ENCODE data around the gene ADARB1.

ADARB1 gene

GRCh38 chr21:45099571-45099970 lies 25.2 kb downstream of the ADARB1 start:
- no peaks in the 10 kb centered on the region for H3K27me3 Mint-ChIP-seq
- H3K27ac Mint-ChIP-seq, result no peak overlapping the region
- no peak for DNase-seq
- no peak overlapping the region for H3K4me3 Mint-ChIP-seq
- H3K4me1 Mint-ChIP-seq (ENCODE audit: low read depth), result peaks cover 62% of the 10 kb centered on the region
- H3K9me3 Mint-ChIP-seq, result no peaks in the 10 kb centered on the region
- H3K36me3 Mint-ChIP-seq (ENCODE audit: low read depth), result peaks cover 5% of the 10 kb centered on the region

GRCh38 chr21:45100866-45101265 lies 26.5 kb downstream of the ADARB1 start:
- H3K27ac Mint-ChIP-seq, result no peak overlapping the region
- peaks cover 64% of the 10 kb centered on the region for H3K4me1 Mint-ChIP-seq (ENCODE audit: low read depth)
- H3K9me3 Mint-ChIP-seq, result no peaks in the 10 kb centered on the region
- no peaks in the 10 kb centered on the region for H3K27me3 Mint-ChIP-seq
- H3K36me3 Mint-ChIP-seq (ENCODE audit: low read depth), result peaks cover 4% of the 10 kb centered on the region
- no peak for DNase-seq
- H3K4me3 Mint-ChIP-seq, result no peak overlapping the region

- no peaks in the 10 kb centered on the region for H3K9me3 Mint-ChIP-seq
- no peaks in the 10 kb centered on the region for H3K27me3 Mint-ChIP-seq
- no peak overlapping the region for H3K4me3 Mint-ChIP-seq
- peaks cover 4% of the 10 kb centered on the region for H3K36me3 Mint-ChIP-seq (ENCODE audit: low read depth)
- H3K27ac Mint-ChIP-seq, result no peak overlapping the region
- no peak for DNase-seq
- peaks cover 69% of the 10 kb centered on the region for H3K4me1 Mint-ChIP-seq (ENCODE audit: low read depth)
These were observed 28.1 kb downstream of the ADARB1 start for GRCh38 chr21:45102391-45102932.

- peak overlapping the region; percentile 45 for H3K4me3 Mint-ChIP-seq
- H3K4me1 Mint-ChIP-seq (ENCODE audit: low read depth), result peaks cover 67% of the 10 kb centered on the region
- H3K9me3 Mint-ChIP-seq, result peaks cover 2% of the 10 kb centered on the region
- no peak for DNase-seq
- peaks cover 2% of the 10 kb centered on the region for H3K36me3 Mint-ChIP-seq (ENCODE audit: low read depth)
- H3K27ac Mint-ChIP-seq, result peak overlapping the region; percentile 65
- H3K27me3 Mint-ChIP-seq, result no peaks in the 10 kb centered on the region
These were observed 29.7 kb downstream of the ADARB1 start for GRCh38 chr21:45103971-45104520.

- Mint-ChIP-seq H3K36me3 (ENCODE audit: low read depth) (peaks cover 2% of the 10 kb centered on the region), H3K4me1 (ENCODE audit: low read depth) (peaks cover 71% of the 10 kb centered on the region), H3K27ac (peak overlapping the region; percentile 65), H3K4me3 (peak overlapping the region; percentile 45), H3K27me3 (no peaks in the 10 kb centered on the region), H3K9me3 (peaks cover 2% of the 10 kb centered on the region)
- DNase-seq, result no peak
These were observed 30.2 kb downstream of the ADARB1 start for GRCh38 chr21:45104560-45104959.

GRCh38 chr21:45105906-45106485 lies 31.6 kb downstream of the ADARB1 start:
- Mint-ChIP-seq H3K27me3 (no peaks in the 10 kb centered on the region), H3K27ac (peak overlapping the region; percentile 2), H3K4me3 (no peak overlapping the region), H3K36me3 (ENCODE audit: low read depth) (peaks cover 2% of the 10 kb centered on the region), H3K4me1 (ENCODE audit: low read depth) (peaks cover 85% of the 10 kb centered on the region), H3K9me3 (peaks cover 2% of the 10 kb centered on the region)
- DNase-seq, result no peak

- no peak for DNase-seq
- peaks cover 90% of the 10 kb centered on the region for H3K4me1 Mint-ChIP-seq (ENCODE audit: low read depth)
- H3K27ac Mint-ChIP-seq, result no peak overlapping the region
- H3K36me3 Mint-ChIP-seq (ENCODE audit: low read depth), result peaks cover 2% of the 10 kb centered on the region
- no peak overlapping the region for H3K4me3 Mint-ChIP-seq
- peaks cover 2% of the 10 kb centered on the region for H3K9me3 Mint-ChIP-seq
- no peaks in the 10 kb centered on the region for H3K27me3 Mint-ChIP-seq
These were observed 33.8 kb downstream of the ADARB1 start for GRCh38 chr21:45108034-45108790.

- H3K4me3 Mint-ChIP-seq, result peak overlapping the region; percentile 65
- H3K36me3 Mint-ChIP-seq (ENCODE audit: low read depth), result peaks cover 2% of the 10 kb centered on the region
- H3K9me3 Mint-ChIP-seq, result peaks cover 2% of the 10 kb centered on the region
- H3K27ac Mint-ChIP-seq, result peak overlapping the region; percentile 48
- no peak for DNase-seq
- peaks cover 84% of the 10 kb centered on the region for H3K4me1 Mint-ChIP-seq (ENCODE audit: low read depth)
- H3K27me3 Mint-ChIP-seq, result no peaks in the 10 kb centered on the region
These were observed 34.7 kb downstream of the ADARB1 start for GRCh38 chr21:45108808-45109781.

GRCh38 chr21:45109831-45110492 lies 35.6 kb downstream of the ADARB1 start:
- Mint-ChIP-seq H3K4me3 (peak overlapping the region; percentile 65), H3K4me1 (ENCODE audit: low read depth) (peaks cover 80% of the 10 kb centered on the region)

GRCh38 chr21:45110873-45111624 lies 36.7 kb downstream of the ADARB1 start:
- Mint-ChIP-seq H3K4me3 (peak overlapping the region; percentile 11), H3K27ac (peak overlapping the region; percentile 44), H3K4me1 (ENCODE audit: low read depth) (peaks cover 79% of the 10 kb centered on the region), H3K27me3 (no peaks in the 10 kb centered on the region), H3K36me3 (ENCODE audit: low read depth) (peaks cover 5% of the 10 kb centered on the region), H3K9me3 (peaks cover 2% of the 10 kb centered on the region)
- DNase-seq, result no peak

More at GRCh38 chr21:45109831-45110492, 35.6 kb downstream of the ADARB1 start:
- peaks cover 2% of the 10 kb centered on the region for H3K9me3 Mint-ChIP-seq
- H3K27ac Mint-ChIP-seq, result peak overlapping the region; percentile 48
- no peaks in the 10 kb centered on the region for H3K27me3 Mint-ChIP-seq
- DNase-seq, result no peak
- peaks cover 5% of the 10 kb centered on the region for H3K36me3 Mint-ChIP-seq (ENCODE audit: low read depth)

GRCh38 chr21:45111703-45112102 lies 37.3 kb downstream of the ADARB1 start:
- Mint-ChIP-seq H3K4me1 (ENCODE audit: low read depth) (peaks cover 78% of the 10 kb centered on the region), H3K27me3 (no peaks in the 10 kb centered on the region), H3K27ac (peak overlapping the region; percentile 19), H3K36me3 (ENCODE audit: low read depth) (peaks cover 10% of the 10 kb centered on the region), H3K9me3 (peaks cover 2% of the 10 kb centered on the region), H3K4me3 (no peak overlapping the region)
- DNase-seq, result no peak

- Mint-ChIP-seq H3K9me3 (peaks cover 2% of the 10 kb centered on the region), H3K36me3 (ENCODE audit: low read depth) (peaks cover 14% of the 10 kb centered on the region), H3K4me1 (ENCODE audit: low read depth) (peaks cover 80% of the 10 kb centered on the region), H3K4me3 (no peak overlapping the region), H3K27me3 (no peaks in the 10 kb centered on the region), H3K27ac (peak overlapping the region; percentile 1)
- no peak for DNase-seq
These were observed 38.0 kb downstream of the ADARB1 start for GRCh38 chr21:45112371-45112770.

- no peaks in the 10 kb centered on the region for H3K9me3 Mint-ChIP-seq
- peaks cover 72% of the 10 kb centered on the region for H3K4me1 Mint-ChIP-seq (ENCODE audit: low read depth)
- no peak overlapping the region for H3K27ac Mint-ChIP-seq
- H3K27me3 Mint-ChIP-seq, result no peaks in the 10 kb centered on the region
- H3K4me3 Mint-ChIP-seq, result no peak overlapping the region
- no peak for DNase-seq
- peaks cover 16% of the 10 kb centered on the region for H3K36me3 Mint-ChIP-seq (ENCODE audit: low read depth)
These were observed 39.2 kb downstream of the ADARB1 start for GRCh38 chr21:45113543-45113942.

Data from activated T-cell treated with anti-CD3 and anti-CD28 coated beads, Interleukin-2, amount 50 U/mL, for 24 hours (primary cell).